GM21515 (cell line): ENCODE data around the gene PDE4B.
"Not testable (repeated sequence)": the region's sequence is repeated elsewhere in the genome, so short reads cannot be mapped to it uniquely, and the experiment has no call there.

Experiments
- ATAC-seq: cut with Tn5 transposase; IDR thresholded peaks from one replicate; pipeline ENCODE4 v1.9.1; 2021; ENCODE audit not compliant: unreplicated experiment

Gene PDE4B

GRCh38 chr1:65991694-65992093 is 199.0 kb downstream of the PDE4B start:
- ATAC-seq = no peak

- no peak for ATAC-seq
These were observed 199.6 kb downstream of the PDE4B start for GRCh38 chr1:65992165-65992821.

- ATAC-seq = no peak
These were observed 200.2 kb downstream of the PDE4B start for GRCh38 chr1:65992831-65993271.

DNA sequence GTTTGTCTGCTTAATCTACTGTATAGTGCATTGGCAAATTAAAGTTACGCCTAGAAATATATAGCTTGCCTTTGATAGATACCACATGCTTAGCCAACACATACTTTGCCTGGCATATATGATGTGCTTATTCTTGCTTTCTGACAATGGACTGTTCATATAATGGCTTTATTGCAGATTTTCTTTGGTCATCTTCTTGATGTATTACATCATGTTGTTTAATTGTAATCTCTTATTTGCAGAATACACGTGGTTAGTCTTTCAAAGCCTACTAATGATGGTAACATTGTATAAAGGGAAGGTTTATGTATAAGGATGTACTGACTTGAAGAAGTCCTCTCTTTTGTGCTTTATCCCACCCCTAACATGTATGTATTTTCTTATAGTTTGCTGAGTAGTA is 201.5 kb downstream of the PDE4B start:
- ATAC-seq = no peak

GRCh38 chr1:65995336-65995735 is 202.6 kb downstream of the PDE4B start:
- no peak for ATAC-seq

DNA sequence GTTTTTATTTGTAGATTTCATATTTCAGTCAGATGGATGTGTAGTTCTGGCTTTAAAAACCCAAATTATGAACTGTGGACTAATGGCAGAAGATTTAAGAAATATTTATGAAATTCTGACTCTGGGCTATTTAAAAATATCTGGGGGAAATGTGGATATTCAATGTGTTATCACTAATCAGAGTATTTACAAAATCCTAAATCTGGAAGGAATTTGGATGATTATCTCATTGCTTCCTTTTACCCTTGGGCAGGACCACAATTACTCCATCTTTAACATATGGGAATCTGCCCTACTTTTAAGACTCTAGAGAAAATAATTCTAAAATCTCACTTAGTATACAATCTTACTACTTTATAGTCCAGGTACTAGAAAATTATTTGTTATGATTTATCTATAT is 203.2 kb downstream of the PDE4B start:
- no peak for ATAC-seq

GRCh38 chr1:65997693-65998092 is 205.0 kb downstream of the PDE4B start:
- no peak for ATAC-seq

- no peak for ATAC-seq
These were observed 206.3 kb downstream of the PDE4B start for GRCh38 chr1:65998763-65999583.

- ATAC-seq = no peak
These were observed 207.4 kb downstream of the PDE4B start for GRCh38 chr1:66000033-66000637.

GRCh38 chr1:66003690-66004089 is 211.0 kb downstream of the PDE4B start:
- no peak for ATAC-seq

GRCh38 chr1:66006534-66006933 is 213.8 kb downstream of the PDE4B start:
- not testable (repeated sequence) for ATAC-seq

DNA sequence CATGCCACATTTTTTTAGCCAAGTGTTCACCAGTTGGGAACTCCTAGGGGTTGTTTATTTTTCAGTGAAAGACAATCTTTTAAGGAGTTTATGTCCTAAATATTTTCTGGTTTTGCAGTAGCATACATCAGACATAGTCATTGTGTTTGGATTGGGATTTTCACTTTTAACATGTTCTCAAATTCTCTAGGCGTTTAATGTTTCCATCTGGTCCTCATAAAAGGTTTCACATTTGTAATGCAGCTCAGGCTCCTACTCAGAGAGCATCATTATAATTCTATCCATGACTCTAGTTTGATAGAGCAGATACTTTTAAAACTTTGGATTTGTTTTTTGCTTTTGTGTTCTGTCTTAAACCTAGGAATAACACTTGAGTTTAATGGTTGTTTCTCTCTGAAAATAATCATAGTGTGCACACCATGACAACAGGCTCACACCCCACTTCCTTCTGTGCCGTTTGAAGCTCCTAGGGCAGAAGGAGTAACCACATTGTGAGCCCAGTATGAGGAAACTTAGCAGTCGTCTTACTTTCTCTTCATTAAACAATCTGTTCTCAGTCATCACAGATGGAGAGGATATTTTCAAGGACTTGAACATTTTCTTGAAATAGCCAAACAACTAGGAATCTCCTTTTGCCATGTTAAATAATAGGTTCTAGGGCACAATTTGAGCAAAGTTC is 219.6 kb downstream of the PDE4B start:
- ATAC-seq = no peak

DNA sequence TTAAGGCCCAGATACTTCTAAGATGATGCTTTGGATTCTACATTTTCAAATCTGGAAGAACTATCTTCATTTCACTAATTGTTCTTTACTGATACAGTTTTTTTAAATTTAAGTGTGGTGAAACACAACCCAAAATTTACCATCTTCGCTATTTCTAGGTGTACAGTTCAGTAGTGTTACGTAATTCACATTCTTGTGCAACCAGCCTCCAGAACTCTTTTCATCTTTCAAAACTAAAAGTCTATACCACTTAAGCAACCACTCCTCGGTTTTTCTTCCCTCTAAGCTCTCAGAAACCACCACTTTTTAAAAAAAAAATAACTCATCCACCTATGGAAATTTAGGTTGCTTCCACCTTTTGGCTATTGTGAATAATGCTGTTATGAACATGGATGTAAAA is 220.7 kb downstream of the PDE4B start:
- no peak for ATAC-seq

DNA sequence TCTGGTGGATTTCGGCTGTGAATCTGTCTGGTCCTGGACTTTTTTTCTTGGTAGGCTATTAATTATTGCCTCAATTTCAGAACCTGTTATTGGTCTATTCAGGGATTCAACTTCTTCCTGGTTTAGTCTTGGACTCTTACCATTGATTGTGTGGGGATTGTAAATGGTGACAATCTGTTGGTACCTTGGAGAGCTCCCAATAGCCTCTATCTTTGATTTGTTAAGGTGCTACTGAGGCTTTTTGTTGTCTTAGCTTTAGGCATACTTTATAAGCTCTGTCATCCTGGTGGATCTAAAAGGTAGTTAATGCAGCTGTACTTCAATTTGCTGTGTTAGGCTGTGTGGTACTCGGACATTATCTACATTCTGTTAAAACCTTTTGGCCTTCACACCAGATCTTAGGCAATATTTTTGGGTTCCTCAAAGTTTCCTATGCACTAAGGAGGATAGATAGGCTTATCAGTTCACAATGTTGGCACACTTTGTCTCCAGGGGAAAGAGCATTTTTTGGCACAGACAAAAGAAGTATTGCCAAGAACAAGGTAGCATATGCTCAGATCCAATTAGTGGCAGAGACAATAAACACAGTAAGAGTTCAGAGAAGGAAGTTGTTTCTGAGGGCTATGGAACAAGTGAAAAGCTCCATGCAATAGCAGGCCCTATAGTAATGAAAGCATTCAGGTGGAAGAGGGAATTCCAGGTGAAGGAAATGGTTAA is 230.4 kb downstream of the PDE4B start:
- no peak for ATAC-seq

GRCh38 chr1:66025188-66025587 is 232.5 kb downstream of the PDE4B start:
- no peak for ATAC-seq

DNA sequence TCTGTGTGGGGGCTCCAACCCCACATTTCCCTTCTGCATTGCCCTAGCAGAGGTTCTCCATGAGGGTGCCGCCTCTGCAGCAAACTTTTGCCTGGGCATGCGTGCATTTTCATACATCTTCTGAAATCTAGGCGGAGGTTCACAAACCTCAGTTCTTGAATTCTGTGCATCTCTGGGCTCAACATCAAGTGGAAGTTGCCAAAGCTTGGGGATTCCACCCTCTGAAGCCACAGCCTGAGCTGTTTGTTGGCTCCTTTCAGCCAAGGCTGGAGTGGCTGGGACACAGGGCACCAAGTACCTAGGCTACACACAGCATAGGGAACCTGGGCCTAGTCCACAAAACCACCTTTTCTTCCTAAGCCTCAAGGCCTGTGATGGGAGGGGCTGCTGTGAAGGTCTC is 235.3 kb downstream of the PDE4B start:
- no peak for ATAC-seq

- ATAC-seq = no peak
These were observed 241.1 kb downstream of the PDE4B start for GRCh38 chr1:66033781-66034180.

GRCh38 chr1:66035616-66036245 is 243.0 kb downstream of the PDE4B start:
- no peak for ATAC-seq

DNA sequence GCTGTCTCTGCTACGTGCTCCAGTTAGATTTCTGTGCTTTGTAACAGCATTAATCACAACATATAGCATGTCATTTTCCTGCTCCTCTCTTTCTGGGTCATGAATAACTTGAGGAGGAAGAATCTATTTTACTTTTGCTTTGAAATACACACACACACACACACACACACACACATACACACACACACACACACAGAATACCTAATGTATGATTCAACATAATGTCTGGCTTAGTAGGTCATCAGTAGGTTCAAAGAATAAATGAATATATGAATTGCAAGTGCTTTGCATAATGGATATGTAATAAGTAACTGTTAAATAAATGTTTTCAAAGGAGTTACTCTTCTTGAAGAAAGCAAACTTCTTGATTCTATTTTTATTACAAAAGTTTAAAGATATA is 249.0 kb downstream of the PDE4B start:
- no peak for ATAC-seq

- no peak for ATAC-seq
These were observed 250.5 kb downstream of the PDE4B start for GRCh38 chr1:66043186-66043585.
